DND-41 (cell line): ENCODE results near the gene ZCCHC14.
"Not testable (repeated sequence)": the region's sequence is repeated elsewhere in the genome, so short reads cannot be mapped to it uniquely, and the experiment has no call there.

Source experiments
- EZH2 ChIP-seq: IDR thresholded peaks from 3 replicates; pipeline ENCODE4 v1.6.1; 2012; ENCODE audit warnings: borderline replicate concordance, low read depth, mild to moderate bottlenecking, moderate library complexity, low read length, inconsistent platforms; ENCODE audit not compliant: severe bottlenecking
- TF ChIP-seq, protein P1 (sequence below): IDR thresholded peaks from 2 replicates; pipeline ENCODE4 v1.5.1; 2012; ENCODE audit warnings: borderline replicate concordance, low read length, moderate library complexity, mild to moderate bottlenecking; ENCODE audit not compliant: poor library complexity, severe bottlenecking; ENCODE audit errors: extremely low read depth

DNA sequence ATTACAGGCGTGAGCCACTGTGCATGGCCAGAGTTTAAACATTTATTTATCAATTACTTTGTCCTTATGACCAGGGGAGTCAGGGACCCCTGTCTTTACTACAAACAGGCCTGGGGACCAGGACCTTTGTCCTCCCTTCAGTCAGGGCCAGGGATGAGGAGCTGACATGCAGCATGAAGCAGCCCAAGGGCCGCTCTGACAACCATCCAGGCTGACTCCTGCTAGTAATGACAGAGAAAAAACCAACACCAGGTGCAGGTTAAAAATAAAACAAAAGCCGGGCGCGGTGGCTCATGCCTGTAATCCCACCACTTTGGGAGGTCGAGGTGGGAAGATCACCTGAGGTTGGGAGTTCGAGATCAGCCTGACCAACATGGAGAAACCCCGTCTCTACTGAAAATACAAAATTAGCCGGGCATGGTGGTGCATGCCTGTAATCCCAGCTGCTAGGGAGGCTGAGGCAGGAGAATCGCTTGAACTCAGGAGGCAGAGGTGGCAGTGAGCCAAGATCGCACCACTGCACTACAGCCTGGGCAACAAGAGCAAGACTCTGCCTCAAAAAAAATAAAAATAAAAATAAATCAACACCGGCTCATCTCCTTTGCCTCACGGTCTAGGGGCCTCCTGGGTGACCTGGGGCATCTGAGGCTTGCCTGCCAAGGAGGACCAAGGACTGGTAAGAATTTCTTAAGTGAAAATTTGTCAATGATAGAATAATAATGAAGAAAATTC lies 129.8 kb downstream of the ZCCHC14 start:
- TF ChIP-seq, protein P1, sequence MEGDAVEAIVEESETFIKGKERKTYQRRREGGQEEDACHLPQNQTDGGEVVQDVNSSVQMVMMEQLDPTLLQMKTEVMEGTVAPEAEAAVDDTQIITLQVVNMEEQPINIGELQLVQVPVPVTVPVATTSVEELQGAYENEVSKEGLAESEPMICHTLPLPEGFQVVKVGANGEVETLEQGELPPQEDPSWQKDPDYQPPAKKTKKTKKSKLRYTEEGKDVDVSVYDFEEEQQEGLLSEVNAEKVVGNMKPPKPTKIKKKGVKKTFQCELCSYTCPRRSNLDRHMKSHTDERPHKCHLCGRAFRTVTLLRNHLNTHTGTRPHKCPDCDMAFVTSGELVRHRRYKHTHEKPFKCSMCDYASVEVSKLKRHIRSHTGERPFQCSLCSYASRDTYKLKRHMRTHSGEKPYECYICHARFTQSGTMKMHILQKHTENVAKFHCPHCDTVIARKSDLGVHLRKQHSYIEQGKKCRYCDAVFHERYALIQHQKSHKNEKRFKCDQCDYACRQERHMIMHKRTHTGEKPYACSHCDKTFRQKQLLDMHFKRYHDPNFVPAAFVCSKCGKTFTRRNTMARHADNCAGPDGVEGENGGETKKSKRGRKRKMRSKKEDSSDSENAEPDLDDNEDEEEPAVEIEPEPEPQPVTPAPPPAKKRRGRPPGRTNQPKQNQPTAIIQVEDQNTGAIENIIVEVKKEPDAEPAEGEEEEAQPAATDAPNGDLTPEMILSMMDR, result not testable (repeated sequence)
- not testable (repeated sequence) for TF ChIP-seq EZH2
